Hindlimb muscle (tissue), 1 donor: Measurements from ENCODE around the gene ETV3L. TPM values are rescaled to one million over a fixed set of nuclear protein-coding genes. Genes with fewer than 3 reads are reported as not detected.
"Not testable (repeated sequence)": the region's sequence is repeated elsewhere in the genome, so short reads cannot be mapped to it uniquely, and the experiment has no call there.

Experiments
- DNase-seq: peaks from one replicate; pipeline ENCODE4 v3.0.0-alpha.2; 2013
- polyA plus RNA-seq: library from polyadenylated mRNA; unstranded; fragments of 120-200 nt; gene quantifications from one replicate; pipeline ENCODE4 v1.2.1, GENCODE V29; 2013; ENCODE audit not compliant: insufficient read length

Gene ETV3L
- polyA plus RNA-seq, 1 donor, result not detected

- no peak for DNase-seq
Observed at GRCh38 chr1:157104598-157105293, 5.1 kb upstream of the ETV3L start.

DNA sequence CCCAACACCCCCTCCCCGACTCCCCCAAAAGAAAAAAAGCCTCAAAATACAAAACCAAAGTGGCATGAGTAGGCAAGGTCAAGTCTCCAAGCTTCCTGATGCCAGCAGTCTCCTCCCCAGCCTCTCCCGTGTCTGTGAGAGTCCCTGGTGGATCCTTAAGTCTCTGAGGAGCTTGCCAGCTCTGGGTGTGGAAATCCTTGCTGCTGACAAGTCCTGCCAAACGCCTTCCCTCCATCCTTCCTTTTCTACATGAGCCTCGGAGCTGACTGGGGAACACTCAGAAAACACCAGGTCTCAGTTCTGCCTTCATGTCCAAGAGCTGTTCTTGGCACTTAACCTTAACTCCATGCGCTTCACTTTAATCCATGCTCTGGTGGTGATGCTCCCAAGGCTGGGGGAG lies 3.7 kb upstream of the ETV3L start:
- no peak for DNase-seq

GRCh38 chr1:157101149-157101548 lies 1.5 kb upstream of the ETV3L start:
- no peak for DNase-seq

DNA sequence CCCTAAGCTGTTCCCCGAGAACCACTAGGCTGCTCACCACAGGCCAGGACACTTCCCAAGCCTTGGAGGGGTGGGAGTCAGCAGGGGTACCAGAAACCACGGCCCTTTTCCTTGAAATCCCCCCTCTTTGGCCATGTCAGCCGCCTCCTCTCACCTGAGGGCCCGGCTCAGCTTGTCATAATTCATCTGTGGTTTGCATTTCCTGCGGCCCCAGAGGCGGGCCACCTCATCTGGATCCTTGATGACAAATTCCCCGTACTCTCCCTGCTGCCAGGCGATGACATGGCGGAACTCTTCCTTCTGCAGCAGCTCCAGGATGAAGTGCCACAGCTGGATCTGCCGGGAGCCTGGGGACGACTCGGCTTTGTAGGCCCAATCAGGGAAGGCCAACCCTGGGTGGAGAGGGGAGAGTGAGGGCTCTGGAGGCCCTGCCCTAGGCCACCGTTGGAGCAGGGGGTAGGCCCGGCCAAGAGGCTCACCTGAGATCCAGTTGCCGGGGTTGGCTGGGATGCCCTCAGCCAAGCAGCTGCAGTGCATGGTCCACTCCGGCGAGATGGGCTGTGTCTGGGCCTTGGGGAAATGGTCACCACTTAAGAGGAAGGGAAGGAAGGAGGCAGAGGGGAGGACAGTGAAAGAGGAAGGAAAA lies 498 bp downstream of the ETV3L start:
- DNase-seq, result not testable (repeated sequence)

DNA sequence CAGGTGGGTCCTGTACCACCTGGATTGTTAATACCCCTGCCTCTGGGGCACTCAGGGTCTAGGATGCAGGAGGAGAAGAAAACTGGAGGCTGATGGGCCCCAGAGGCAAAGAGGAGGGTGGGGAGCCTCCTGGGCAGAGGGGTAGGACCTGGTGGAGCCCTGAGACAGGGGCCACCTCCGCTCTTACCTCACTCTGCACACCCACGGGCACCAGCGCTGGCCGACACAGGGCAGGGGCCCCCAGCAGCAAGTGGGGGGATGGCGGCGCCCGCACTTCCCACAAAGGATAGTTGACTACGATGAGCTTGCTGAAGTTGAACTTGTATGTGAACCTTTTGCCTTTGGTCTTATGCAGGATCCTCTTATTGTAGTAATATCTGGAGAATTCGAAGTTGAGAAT lies 1.1 kb downstream of the ETV3L start:
- no peak for DNase-seq

DNA sequence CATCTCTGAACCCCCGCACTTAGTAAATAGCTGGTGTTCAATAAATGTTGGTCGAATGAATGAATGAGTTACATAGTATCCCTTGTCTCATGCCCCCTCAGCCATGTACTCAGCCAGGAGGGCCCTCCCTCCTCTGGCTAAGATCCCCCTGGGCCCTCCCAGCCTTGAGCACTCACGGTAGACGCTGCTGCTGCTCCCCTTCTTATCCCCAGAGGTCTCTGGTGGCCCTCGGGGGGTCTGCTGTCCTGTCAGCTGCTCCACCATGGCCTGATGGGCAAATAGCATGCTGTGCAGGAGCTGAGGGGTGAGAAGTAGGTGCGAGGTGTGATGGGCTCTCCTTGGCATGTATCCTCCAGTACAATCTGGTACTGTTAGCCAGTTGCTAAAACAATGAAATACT lies 1.9 kb downstream of the ETV3L start:
- no peak for DNase-seq

- DNase-seq, result no peak
Observed at GRCh38 chr1:157096881-157097280, 2.7 kb downstream of the ETV3L start.

DNA sequence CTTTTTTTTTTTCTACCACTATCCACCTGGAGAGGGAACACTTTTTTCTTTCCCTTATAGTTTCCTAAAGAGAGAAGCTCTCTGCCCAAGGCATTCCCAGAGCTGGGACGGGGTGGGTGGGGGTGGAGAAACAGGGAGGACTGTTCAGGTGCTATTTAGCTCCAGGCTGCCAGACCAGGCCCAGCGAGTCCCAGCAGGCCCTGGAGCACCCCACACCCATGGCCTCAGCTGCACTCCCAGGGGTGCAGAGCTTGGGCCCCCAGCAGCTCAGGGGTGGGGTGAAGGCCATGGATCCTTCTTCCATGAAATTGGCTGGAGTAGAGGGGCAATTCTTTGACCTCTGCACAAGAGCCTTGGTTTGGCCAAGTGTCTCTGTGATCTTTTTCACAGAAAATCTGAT lies 4.1 kb downstream of the ETV3L start:
- no peak for DNase-seq

- DNase-seq, result no peak
Observed at GRCh38 chr1:157095091-157095490, 4.5 kb downstream of the ETV3L start.

DNA sequence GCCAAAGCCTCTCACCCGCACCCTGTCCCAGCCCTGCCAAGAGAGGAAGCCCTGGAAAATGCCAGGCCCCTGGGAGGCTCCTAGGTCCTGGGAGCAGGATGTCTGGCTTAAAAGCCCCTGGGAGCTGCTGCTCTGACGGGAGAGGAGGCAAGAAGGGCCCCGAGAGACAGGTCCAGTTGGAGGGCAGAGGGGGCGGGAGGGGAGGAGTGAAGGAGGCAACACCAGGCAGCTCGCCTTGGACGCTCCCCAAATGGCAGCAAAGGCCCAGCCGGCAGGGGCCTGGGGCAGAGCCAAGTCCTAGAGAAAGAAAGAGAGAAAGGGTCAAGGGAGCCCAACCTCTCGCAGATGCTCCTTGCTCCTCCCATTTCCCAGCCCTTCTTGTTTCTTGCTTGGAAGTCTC lies 6.8 kb downstream of the ETV3L start:
- DNase-seq, result peak; percentile 25

DNA sequence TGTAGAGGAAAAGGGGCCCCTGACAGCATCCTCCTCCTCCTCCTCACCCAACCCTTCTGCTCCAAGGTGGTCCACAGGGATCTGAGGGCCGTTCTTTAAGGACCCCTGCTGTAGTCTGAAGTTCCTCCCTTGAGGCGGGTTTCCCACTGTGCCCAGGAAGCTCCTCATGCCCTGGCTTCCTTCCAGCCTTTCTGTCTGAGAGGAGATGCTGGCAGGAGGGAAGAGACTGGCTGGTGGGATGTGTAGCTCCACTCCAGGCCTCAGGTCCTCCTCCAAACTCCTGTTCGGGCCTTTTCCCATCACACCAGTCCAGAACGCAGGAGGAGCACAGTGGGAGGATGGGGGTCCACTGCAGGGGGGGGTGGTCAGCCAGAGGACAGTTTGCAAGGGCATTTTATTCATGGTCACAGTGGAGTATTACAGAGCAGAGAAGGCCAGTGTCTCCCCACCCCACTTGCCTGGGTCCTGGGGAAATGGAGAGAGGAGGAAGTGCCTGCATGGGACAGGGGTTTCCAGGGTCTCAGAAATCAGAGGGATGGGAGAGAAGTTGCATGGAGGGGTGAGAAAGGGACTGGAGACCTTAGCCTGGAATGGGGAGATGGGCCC lies 7.8 kb downstream of the ETV3L start:
- DNase-seq, result no peak

- DNase-seq, result no peak
Observed at GRCh38 chr1:157091186-157091585, 8.4 kb downstream of the ETV3L start.

GRCh38 chr1:157090771-157091170 lies 8.8 kb downstream of the ETV3L start:
- DNase-seq, result peak; percentile 10

GRCh38 chr1:157090196-157090647 lies 9.4 kb downstream of the ETV3L start:
- DNase-seq, result peak; percentile 89

GRCh38 chr1:157089789-157090188 lies 9.8 kb downstream of the ETV3L start:
- DNase-seq, result no peak

DNA sequence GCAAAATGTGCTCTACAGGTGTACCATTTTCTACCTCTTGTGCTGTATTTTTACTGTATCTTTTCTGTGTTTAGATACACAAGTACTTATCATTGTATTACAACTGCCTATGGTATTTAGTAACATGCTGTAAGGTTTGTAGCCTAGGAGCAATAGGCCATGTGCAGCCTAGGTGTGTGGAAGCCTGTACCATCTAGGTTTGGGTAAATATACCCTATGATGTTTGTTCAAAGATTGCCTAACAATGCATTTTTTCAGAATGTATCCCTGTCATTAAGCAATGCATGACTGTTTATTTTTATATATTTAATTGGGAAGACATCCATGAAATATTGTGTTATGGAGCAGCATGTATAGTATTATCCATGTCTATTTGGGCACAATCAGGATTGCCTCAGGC lies 11.0 kb downstream of the ETV3L start:
- no peak for DNase-seq

- DNase-seq, result no peak
Observed at GRCh38 chr1:157087030-157087429, 12.6 kb downstream of the ETV3L start.

DNA sequence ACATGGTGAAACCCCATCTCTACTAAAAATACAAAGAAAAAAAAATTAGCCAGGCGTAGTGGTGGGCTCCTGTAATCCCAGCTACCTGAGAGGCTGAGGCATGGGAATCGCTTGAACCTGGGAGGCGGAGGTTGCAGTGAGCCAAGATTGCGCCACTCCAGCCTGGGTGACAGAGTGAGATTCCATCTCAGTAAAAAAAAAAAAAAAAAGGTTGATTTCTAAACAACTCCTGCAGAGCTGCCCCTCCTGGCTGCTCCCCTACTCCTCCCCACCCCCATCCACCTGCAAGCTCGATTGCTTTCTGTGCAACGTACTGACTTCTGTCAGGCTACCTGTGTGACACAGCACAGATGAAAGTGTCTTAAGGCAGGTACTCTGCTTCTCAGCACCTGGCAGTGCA lies 13.3 kb downstream of the ETV3L start:
- no peak for DNase-seq

- no peak for DNase-seq
Observed at GRCh38 chr1:157085421-157085820, 14.2 kb downstream of the ETV3L start.

GRCh38 chr1:157084720-157085119 lies 14.9 kb downstream of the ETV3L start:
- DNase-seq, result no peak

GRCh38 chr1:157081707-157082106 lies 17.9 kb downstream of the ETV3L start:
- DNase-seq, result no peak

- DNase-seq, result no peak
Observed at GRCh38 chr1:157080714-157081113, 18.9 kb downstream of the ETV3L start.

DNA sequence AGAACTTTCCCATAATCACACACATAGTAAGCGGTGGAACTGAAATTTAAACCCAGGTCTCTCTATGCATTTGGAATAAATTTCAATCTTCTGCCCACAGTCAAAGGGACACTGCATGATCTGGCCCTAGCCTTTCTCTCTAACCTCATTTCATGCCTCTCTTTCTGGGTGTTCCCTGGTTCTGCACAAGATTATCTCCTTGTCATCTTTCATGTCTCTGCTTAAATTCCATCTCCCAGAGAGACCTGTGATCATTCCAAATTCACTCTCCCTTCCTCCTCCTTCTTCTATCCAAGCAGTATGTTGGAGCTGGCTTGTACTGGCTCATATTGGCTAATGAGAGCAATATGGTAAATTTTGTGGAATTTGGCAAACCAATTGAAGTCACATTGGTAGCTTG lies 22.2 kb downstream of the ETV3L start:
- DNase-seq, result no peak
